Fibroblast of skin of left quadriceps (primary cell): ENCODE results near the gene FAM228B.
"Not testable (repeated sequence)": the region's sequence is repeated elsewhere in the genome, so short reads cannot be mapped to it uniquely, and the experiment has no call there.

Source experiments
- DNase-seq, 2 experiments: peaks; one replicate each; pipeline ENCODE4 v3.0.0-alpha.2; 2013; ENCODE audit warnings: low read depth in 2 of 2

FAM228B gene

DNA sequence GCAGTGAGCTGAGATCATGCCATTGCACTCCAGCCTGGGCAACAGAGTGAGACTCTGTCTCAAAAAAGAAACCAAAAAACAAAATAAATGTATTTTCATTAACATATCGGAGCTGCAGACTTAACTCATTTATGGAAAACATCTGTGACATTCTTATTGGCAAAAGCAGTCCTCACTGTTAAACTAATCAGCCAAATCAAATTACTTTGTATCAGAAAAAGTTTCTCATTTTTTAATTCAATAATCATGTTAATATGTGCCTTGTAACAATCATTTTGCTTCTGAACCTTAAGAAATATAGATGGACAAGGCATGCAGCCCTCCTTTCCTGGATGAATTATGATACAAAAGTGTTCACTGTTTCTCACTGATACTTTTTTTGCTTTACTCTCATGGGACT, 20.6 kb upstream of the FAM228B start:
- no peak for DNase-seq

DNA sequence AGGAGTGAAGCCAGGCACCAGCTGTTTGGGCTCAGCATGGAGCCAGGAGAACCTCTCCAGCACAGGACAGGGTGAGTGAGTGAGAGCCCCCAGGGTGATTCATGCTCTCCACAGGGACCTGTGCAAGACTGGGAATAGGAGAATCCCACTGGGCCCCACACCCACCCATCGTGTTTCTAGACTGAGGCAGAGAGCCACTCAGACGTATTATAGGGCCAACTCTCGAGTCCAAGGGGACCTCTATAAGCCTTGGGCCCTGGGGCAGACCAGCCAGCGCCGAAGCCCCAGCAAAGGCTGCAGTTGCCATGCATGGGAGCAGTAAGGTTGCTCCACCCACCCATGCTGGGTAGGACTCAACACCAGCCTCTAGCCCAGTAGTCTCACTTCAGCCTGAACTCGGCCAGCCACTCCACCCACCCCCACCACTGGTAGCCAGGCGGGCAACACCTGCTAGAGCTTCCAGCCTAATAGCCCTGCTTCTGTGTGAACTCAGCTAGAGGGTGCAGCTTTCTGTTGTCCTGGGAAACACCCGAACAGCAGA, 19.1 kb upstream of the FAM228B start:
- no peak for DNase-seq

DNA sequence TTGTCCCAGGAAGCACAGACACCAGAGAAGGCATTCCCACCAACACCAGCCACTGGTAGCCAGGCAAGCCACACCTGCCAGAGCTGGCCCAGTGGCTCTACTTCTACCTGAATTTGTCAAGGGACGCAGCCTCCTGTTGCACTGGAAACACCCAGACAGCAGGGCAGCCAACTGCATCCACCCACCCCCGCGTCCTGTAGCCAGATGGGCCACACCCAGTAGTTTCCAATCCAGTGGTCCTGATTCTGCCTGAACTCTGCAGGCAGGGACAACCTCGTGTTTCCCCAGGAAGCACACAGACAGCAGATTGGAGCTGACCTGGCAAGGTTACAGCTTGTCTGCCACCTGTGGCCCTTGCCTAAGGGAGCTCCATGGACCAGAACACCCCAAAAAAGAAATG, 18.4 kb upstream of the FAM228B start:
- DNase-seq, result no peak

DNA sequence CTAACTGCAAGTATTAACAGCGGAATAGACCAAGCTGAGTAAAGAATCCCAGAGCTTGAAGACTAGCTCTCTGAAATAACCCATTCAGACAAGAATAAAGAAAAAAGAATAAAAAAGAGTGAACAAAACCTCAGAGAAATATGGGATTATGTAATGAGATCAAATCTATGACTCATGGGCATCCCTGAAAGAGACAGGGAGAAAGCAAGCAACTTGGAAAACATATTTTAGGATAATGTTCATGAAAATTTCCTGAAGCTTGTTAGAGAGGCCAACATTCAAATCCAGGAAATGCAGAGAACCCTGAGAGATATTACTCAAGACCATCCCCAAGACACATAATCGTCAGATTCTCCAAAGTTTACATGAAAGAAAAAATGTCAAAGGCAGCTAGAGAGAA, 17.5 kb upstream of the FAM228B start:
- no peak for DNase-seq

DNA sequence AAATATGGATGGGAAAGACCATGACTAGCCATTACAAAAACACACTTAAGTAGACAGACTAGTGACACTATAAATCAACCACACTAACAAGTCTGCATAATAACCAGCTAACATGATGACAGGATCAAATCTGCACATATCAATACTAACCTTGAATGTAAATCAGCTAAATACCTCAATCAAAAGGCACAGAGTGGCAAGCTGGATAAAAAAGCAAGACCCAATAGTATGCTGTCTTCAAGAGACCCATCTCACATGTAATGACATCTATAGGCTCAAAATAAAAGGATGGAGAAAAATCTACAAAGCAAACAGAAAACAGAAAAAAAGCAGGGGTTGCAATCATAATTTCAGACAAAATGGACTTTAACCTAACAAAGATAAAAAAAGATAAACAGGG, 16.5 kb upstream of the FAM228B start:
- no peak for DNase-seq

DNA sequence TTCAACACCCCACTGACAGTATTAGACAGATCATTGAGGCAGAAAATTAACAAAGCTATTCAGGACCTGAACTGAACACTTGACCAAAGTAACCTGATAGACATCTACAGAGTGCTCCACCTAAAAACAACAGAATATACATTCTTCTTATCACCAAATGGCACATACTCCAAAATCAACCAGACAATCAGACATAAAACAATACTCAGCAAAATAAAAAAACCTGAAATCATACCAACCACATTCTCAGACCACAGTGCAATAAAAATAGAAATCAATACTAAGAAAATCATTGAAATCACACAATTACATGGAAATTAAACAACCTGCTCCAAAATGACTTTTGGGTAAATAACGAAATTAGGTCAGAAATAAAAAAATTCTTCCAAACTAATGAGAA, 15.9 kb upstream of the FAM228B start:
- DNase-seq, result no peak

DNA sequence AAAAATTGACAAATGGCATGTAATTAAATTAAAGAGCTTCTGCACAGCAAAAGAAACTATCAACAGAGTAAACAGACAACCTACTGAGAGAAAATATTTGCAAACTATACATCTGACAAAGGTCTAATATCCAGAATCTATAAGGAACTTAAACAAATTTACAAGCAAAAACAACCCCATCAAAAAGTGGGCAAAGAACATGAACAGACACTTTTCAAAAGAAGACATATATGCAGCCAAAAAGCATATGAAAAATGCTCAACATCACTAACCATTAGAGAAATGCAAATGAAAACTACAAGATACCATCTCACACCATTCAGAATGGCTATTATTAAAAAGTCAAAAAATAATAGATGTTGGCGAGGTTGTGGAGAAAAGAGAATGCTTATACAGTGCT, 13.8 kb upstream of the FAM228B start:
- not testable (repeated sequence) for DNase-seq

DNA sequence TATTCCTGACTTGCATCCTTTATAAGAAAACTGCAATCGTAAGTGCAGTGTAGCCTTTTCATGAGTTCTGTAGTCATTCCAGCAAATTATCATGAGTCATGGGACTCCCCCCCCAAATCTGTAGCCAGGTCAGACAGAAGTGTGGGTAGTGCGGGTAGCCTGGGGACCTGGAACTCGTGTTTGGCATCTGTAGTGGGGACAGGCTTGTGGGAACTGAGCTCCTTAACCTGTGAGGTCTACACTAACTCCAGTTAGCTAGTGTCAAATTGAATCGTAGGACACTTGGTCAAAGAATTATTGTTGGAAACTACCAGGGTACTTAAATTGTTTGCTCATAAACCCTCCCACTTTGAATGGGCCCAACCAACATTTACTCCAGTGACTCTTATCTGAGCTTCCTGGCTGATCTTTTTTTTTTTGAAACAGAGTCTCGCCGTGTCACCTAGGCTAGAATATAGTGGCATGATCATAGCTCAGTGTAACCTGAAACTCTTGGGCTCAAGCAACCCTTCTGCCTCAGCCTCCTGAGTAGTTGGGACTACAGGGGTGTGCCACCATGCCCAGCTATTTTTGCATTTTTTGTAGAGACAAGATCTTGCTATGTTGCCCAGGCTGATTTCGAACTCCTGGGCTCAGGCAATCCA, 12.5 kb upstream of the FAM228B start:
- no peak for DNase-seq

DNA sequence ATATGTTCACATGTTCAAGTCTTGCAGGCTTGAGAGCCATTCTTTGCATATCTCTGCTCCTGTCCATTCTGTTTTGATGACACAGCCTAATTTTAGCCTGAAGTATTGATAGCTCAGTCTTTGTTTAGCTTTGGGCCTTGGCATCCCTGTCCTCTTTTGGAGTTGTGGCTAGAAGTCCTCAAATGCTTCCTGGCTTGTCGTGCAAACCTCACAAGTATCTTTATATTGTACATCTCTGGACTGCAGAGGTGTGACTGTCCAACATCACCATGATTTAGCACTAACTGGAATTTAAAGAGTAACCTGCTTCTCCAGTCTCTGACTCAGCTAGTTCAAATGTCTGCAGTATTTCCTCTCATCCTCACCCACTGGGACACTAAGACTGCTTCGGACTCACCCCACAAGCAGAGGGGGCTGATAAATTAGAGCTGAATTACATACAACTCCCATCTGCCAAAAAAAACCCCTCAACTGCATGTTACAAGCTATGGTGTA, 11.8 kb upstream of the FAM228B start:
- DNase-seq, result peak; percentile 20 to 27

DNA sequence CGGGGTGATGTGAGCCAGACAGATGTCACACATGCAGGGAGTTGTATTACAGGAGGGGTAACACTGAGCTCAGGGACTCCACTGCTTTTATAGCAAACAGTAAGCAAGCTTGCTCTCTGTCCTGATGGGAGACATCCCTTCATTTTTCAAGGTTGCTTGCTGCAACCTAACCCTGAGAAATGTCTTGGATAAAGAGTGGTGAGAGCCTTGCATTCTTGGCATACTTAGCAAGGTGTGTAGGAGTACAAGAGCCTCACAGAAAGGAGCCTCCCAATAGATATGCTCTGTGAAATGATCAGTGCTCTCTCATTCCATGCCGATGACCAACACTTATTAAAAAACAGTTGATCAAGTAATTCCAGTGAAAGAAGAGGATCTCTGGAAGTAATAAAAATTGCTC, 8.2 kb upstream of the FAM228B start:
- peak; percentile 10 to 20 for DNase-seq

DNA sequence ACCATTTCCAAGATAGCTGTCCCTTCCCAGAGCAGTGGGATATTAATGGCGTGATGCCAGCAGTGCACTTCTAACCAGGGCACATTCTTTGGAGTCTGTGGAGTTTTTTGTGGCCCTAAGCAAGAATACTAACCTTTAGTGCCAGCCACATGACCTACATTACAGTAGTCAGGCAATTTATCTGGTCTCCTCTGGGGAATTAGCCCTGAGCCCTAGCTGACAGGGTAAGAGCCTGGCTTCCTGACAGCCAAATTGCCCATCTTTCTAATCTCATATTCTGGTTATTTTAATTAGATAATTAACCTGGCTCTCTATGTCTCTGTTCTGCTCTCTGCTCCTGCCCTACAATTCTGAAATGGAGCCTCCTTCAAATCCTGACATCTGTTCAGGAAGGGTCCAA, 5.4 kb upstream of the FAM228B start:
- DNase-seq, result no peak

DNA sequence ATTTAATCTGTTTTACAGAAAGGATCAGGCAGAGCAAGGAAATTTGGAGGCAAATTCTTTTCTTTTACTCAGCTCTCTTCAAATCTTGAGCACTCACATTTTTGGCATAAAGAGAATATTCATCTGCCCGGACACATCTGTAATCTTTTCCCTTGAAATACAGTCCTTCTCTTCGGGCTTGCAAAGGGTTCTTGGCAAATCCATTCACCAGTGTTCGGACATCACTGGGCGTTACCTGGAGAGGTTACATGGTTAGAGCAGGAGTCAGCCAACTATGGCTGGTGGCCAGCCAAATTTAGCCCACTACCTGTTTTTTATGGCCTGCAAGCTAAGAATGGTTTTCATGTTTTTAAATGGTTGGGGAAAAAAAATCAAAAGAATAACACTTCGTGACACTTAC, 2.2 kb upstream of the FAM228B start:
- no peak for DNase-seq

DNA sequence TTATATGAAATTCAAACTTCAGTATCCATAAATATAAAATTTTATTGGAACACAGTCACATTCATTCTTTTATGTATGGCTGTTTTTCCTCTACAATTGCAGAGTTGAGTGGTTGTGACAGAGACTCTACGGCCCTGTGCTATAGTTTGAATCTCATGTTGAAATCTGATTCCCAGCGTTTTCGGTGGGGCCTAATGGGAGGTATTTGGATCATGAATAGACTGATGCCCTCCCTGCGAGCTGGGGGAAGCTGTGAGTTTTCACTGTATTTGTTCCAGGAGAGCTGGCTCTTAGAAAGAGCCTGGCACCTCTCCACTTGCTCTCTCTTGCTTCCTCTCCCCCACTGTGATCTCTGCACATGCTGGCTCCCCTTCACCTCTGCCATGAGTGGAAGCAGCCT, 1.8 kb upstream of the FAM228B start:
- no peak for DNase-seq

DNA sequence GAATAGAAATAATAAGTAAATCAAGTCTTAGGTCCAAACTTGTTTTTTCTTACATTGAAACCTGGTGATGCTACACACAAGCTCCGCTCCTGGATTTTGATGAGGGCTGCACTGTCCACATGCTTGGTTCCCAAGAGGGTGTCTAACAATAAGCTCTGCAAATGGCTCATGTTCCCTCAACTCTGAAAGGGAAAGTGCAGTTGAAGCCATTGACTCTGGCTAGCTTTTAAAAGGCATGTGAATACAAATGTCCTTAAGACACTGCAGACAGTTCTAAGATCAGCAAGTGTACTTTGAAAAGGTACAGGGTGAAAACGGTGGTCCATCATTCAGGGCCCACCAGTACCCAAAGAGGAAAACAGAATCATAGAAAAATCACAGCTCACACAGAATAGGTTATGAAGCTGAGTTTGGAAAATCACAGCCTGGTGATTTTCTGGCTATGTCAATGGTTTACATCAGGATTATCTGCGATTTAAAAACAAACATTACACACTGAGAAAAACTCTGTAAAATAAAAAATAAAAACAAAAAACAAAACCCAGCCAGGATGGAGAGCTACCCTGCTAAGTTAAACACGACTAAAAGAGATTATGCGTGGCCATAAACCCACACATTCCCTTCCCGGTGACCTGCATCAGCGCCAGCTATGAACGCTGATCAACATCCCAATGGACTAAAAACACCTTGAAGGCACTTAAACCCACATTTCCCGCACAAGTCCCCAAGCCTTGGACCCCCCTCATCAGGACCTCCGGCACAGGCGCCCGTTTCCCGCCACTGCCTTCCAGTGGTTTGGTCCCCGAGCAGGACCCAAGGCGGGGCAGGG, 689 bp upstream of the FAM228B start:
- DNase-seq, result no peak

DNA sequence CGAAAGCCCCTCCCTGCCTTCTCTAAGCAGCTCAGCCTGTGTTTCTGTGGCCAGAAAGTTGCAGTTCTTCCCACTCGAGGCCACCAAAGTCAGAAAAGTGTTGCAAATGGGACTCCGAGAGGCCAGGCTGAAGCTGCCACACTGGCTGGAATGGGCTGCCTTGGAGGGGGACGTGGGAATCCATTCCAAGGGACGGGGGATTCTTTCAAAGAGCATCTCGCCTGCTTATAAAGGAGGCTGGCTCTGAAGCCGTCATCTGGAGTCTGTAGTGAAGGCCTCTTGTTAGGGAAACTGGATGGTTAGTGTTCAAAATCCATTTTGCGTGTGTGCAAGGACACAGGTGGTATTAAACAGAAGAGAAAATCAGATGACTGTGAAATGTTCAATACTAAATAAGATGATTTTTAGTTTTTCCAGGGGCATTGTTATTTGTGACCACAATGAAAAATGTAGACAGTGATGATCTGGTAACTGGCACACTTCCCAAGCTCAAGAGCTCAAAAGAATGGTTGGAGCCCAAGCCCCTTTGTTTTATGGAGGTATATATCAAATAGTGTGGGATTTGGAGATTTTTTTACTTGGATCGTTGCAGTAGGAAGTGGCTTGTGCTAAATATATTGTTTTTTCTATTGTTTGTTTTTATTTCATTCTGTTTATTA, 782 bp downstream of the FAM228B start:
- DNase-seq, result peak in 1 of 2 experiments; percentile 8

DNA sequence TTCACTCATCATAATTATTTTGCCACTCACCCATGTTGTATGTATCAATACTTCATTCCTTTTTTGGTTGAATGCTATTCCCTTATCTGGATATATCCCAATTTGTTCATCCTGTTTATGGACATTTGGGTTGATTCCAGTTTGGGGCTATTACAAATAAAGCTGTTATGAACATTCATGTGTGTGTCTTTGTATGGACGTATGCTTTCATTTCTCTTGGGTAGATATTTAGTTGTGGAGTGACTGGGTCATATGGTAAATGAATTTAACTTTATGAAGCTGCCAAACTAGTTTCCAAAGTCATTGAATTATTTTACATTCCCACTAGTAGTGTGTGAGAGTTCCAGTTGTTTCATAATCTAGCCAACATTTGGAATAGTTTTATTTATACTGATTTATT, 2.7 kb downstream of the FAM228B start:
- DNase-seq, result no peak

DNA sequence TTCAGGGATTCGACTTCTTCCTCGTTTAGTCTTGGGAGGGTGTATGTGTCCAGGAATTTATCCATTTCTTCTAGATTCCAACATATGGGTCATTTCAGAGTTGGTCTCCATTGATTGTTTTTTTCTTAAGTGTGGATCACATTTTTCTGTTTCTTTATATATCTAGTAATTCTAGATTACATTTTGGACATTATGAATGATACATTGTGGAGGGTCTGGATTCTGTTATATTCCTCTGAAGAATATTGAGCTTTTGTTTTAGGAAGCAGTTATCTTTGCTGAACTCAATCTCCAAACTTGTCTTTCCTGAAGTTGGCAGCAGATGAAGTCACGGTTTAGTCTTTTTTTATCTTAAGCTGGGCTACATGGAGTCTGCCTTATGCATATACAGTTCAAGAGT, 9.3 kb downstream of the FAM228B start:
- DNase-seq, result no peak

DNA sequence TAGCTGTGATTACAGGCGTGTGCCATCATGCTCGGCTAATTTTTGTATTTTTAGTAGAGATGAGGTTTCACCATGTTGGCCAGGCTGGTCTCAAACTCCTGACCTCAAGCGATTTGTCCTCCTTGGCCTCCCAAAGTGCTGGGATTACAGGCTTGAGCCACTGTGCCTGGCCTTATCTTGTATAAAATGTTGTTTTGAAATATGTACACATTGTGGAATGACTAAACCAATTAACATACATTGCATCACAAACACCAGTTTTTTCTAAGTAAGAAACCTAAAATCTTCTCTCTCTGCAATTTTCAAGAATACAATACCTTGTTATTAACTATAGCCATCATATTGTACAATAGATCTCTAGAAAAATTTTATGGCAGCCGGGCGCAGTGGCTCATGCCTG, 17.0 kb downstream of the FAM228B start:
- not testable (repeated sequence) for DNase-seq

DNA sequence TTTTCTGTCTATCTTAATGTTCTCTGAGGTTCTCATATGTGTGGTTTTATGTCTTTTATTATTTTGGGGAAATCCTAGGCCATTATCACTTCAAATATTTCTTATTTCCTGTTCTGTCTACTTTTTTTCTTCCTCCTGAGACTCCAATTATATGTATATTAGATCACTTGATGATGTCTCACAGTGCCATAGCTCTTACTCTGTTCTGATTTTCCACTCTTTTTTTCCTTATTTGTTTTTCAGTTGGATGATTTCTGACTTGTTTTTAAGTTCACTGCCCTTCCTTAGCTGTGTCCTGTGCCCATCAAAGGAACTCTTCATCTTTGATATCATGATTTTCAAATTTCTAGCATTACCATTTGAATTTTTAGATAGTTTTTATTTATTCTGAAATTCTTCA, 24.1 kb downstream of the FAM228B start:
- DNase-seq, result no peak

DNA sequence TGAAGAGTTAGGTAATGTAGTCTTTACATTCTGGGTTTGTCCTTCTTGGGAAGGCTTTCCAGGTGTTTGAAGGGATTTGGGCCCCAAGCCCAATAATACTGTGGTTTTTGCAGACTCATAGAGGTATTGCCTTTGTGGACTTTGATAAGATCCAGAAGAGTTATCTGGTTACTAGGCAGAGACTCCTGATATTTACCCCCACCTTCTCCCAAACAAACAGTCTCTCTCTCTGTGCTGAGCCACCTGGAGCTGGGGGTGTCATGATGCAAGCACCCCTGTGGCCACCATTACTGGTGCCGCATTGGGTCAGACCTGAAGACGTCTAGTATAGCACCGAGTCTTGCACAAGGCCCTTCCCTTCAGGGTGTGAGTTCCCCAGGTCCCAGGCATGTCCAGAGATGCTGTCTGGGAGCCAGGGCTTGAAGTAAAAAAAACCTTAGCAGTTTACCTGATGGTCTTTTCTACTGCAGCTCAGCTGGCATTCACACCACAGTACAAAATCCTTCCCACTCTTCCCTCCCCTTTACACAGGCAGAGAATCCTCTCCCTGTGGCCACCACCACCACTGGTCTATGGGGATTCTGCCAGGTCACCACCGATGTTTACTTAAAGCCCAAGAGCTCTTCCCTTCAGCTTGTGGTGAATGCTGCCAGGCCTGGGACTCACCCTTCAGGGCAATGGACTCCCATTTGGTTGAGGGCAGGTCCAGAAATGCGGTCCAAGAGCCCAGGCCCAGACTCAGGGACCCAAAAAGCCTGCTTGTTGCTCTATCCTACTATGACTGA, 29.3 kb downstream of the FAM228B start:
- no peak for DNase-seq

DNA sequence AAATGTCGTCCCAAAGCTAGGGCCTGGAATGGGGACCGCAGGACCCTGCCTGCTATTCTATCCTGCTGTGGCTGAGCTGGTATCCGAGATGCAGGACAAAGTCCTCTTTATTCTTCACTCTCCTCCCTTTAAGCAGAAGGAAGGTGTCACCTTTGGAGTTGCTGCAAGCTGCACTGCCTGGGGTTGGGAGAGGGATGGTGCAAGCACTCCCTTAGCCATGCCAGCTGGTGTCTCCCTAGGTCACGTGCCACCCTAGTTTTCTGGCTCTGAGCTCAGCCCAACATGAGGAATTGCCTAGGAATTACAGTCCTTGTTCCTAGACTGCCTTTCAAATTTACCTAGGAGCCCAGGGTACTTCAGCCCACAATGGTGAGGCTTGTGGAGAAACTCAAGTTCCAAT, 30.2 kb downstream of the FAM228B start:
- no peak for DNase-seq

DNA sequence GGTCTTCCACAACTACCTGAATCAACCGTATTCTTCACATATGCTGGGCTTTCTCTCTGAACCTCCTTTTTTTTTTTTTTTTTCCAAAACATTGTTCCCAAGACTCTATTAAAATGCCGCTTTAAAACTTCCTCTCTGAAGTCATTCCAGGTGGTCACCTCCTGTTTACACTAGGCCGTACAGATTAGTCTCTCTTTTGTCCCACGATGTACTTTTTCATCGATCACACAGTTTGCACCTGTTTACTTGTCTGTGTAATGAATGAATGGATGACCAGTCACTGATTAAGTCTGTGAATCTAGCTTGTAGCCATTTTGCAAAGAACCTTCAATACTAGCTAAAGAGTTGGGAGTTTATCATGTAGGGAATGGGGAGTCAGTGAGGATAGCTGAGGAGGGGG, 34.9 kb downstream of the FAM228B start:
- no peak for DNase-seq
